HG03378 (cell line): ENCODE data around the gene MPDZ.

Source experiments
- ATAC-seq: cut with Tn5 transposase; IDR thresholded peaks from one replicate; pipeline ENCODE4 v1.9.1; 2021; ENCODE audit warnings: mild to moderate bottlenecking, moderate library complexity; ENCODE audit not compliant: unreplicated experiment

Gene MPDZ

DNA sequence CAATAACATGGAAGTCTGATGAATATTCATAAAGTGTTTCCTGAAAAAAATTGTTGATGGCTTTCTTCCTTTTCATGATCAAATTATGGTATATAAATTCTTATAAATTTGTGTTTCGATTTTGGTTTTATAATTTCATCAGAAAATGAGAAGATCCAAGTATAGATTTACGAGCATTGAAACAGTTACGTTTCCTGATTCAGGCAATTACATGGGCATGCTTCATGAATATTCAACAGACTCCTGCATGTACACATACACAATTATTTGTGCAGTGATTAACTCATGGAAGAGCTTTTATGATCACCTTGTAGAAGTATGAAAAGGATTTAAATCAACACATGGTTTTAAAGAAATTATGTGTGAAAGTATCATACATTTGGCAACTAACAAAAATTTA, 136.7 kb downstream of the MPDZ start:
- no peak for ATAC-seq

GRCh38 chr9:13141629-13142028, 137.9 kb downstream of the MPDZ start:
- no peak for ATAC-seq

DNA sequence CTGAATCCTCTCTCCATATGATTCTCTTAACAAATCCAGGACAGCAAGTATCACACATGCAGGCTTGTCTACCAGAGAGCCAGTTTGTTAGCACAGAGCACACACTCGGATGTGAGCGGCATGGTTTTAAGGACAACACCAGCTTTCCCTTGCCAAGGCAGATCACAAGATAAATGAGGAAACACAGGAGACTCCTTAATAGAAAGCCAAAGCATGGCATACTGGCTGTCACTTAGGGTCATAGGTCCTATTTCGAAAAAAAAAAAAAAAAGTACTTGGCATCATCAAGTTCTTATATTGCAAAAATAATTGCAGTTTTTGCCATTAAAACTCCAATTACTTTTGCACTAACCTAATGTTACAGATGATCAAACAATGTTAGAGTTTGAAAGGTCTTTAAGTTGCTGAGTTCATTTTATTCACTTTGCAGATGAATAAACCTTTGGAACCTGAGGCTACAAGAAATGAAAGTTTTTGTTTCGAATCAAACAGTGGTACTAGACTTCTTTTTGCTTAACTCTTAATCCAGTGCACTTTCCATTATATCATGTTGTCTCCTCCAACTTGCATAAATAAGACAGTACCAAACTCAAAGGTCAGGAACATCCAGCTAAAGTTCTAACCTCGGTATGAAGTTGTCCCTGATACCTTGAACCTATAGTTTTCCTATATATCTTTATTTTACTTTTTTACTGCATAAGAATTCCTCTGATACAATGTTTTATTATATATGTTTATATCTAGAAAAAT, 138.5 kb downstream of the MPDZ start:
- ATAC-seq, result no peak

DNA sequence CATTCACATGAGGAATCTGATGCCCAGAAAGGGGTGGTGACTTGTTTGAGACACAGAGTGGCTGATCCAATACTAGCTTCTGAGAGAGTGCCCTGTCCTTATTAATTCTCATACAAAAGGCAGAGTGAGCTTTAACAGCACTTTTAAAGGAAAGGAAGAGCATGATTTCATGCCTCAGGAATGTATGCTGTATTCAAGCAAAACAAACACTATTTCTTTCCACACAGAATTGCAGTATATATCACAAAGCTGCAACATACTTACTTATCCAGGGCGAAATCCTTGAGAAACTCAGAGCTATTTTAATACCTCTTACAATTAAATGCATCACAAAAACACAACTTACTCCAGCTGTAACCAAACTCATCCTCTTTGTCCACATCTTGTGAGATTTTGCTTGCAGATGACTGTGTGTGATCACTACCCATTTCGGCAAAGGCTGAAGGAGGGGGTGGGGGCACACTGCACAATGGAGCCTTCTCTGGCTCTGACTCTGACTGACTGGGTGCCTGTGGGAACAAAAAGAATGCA, 139.8 kb downstream of the MPDZ start:
- ATAC-seq, result no peak

GRCh38 chr9:13137426-13137825, 142.1 kb downstream of the MPDZ start:
- ATAC-seq, result no peak

- ATAC-seq, result no peak
Measured at GRCh38 chr9:13131991-13132390, 147.5 kb downstream of the MPDZ start.

DNA sequence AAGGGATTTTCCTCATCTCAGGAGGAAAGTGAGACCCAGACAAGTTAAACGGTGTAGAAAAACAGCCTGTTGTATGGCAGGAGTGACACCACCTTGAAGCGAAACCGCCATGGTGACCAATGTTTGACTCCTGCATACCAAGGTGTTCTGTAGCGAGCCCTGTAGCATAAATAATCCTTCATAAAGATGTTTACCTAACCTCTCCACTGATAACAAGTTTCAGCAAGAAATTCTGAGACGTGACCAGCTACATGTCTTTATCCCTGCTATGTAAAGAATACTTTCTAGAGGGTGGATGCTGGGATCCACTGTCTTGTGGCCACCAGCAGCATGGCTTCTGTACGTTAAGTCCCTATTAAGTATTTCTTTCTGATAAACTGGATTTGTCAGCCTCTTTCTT, 148.1 kb downstream of the MPDZ start:
- no peak for ATAC-seq

DNA sequence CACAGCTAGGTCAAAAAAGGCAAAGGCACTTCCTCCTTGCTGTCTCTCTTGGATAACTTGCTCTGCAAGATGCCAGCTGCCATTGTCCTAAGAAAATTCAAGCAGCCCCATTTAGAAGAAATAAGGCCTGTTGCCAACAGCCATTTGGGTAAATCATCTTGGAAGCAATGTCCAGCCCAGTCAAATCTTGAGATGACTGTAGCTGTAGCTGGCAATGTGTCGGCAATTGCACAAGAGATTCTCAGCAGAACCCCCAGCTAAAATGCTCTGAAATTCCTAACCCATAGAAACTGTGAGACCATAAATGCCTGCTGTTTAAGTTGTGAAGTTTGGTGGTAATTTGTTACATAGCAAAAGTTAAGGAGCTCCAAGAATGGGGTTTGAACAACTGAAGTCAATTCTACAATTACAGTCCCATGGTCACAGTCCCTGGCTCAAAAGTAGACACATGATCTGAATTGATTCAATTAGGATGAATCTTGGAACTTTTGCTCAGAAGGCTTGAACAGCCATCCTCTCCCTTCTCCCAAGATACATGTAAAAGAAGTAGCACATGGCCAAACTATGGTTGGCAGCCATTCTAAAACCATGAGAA, 151.1 kb downstream of the MPDZ start:
- no peak for ATAC-seq

DNA sequence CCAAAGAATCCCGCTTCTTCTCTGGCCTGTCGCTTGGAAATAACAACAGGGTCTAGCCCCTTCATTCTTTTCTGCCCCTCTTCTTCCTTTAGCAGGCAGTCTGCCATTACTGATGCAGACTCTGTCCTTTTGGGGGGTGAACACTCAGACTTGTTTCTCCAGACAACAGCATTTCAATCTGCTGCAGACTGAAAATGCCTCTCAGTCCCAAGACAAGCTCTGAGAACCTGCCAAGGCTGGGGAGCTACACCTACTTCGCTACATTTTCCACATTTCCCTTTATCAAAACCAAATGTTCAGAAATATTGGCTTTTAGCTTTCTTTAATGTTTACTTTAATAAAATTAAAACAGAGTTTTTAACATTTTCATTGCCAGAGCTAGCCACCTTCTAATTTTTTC, 152.4 kb downstream of the MPDZ start:
- ATAC-seq, result no peak

- ATAC-seq, result no peak
Measured at GRCh38 chr9:13125261-13125660, 154.2 kb downstream of the MPDZ start.

DNA sequence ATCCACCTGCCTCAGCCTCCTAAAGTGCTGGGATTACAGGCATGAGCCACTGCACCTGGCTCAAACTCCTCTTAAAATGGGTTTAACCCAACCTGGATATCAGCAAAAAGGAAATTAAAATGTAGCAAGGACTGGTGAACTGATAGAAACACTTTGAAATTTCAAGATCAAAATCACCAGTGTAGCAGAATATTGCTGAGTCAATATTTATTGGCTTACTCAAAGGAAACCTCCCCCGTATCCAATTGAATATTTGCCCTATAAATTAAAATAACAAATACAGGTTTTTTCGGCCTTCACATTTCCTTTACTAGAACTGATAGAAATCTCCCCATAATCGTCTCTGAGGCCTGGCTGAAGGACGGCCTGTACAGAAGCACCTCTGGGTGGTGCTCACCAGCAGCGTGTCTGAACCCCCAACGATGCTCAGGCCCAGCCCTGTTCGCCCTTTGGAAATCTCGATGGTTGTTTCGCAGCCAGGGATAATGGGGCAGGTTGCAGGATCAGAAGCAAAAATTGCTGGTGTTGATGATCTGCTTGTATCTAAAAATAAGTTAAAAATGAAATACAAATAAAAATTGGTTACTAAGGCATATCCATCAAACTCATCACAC, 156.6 kb downstream of the MPDZ start:
- no peak for ATAC-seq

DNA sequence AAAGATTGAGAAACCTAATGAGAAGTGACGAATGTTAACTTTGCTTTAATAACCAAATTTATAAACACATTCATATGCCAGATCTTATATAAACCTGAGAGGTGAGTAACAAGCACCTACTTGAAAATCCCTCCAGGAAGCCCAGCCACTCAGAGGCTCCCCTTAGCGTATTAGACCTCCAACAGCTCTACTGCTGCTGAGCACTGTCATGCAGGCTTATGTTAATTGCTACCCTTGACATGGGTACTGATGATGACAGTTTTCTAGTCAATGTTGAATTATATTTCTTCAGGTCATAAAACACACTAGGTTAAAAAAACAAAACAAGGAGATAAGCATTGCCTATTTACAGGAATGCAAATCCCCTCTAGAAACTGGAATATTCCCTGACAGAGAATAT, 161.2 kb downstream of the MPDZ start:
- ATAC-seq, result no peak

GRCh38 chr9:13116292-13116691, 163.2 kb downstream of the MPDZ start:
- no peak for ATAC-seq

DNA sequence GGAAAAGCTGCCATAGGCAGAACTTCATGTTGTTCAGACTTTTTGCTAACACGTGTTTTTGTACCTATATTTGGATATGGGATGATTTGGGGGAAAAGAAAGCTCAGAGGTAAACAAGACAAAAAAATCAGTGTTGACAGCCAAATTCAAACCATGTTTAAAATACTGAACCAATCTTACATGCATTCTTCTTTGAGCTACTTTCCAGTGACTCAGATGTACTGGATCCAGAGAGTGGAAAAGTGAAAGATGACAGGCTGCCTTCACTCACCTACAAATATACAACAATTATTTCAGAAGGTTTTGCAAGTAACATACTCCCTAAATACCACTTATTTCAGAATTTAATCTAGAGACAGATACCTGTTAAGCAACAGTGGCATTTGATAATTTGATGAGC, 165.7 kb downstream of the MPDZ start:
- ATAC-seq, result no peak

DNA sequence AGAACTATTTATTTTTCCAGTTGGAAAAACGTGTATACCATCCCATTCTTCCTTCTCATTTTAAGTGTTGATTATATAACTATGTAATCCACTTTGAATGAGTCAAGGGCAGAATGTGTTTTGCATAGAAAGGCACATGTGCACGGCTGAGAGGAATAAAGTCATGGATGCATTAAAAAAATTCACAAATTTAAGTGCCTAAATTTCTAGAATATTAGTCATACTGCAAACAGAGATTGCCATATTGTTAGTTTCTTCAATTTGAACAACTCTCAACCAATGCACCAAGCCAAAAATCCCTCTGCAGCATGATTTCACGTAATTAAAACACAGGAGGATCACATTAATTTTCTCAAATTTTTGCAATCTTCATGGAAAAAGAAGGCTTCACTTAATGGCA, 166.3 kb downstream of the MPDZ start:
- no peak for ATAC-seq

GRCh38 chr9:13111778-13112177, 167.7 kb downstream of the MPDZ start:
- ATAC-seq, result no peak

DNA sequence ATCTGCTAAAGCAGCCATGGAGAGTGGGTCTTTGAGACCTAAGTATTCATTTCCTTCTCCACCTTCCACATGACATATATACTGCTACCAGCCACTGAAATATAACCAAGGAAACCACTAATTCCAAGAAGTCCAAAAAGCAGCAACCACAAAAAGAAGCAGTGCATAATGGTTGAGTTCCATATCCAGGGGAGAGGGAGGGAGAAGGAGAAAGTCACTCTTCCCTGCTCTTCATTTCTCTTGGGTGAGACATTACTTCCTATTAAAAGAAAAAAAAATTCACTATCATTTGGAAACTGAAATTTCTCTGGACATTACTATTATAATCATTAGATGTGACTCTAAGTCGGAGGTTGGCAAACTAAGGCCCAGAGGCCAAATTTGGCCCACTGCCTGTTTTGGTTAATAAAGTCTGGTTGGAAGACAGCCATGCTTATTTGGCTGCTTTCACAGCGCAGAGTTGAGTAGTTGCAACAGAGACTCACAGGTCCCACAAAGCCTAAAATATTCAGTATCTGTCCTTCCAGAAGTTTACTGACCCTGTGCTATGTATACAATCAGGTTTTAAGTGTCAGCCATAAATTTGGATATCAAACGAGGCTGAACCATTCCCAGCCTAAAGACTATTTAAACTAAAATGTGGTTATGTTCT, 168.6 kb downstream of the MPDZ start:
- ATAC-seq, result no peak

DNA sequence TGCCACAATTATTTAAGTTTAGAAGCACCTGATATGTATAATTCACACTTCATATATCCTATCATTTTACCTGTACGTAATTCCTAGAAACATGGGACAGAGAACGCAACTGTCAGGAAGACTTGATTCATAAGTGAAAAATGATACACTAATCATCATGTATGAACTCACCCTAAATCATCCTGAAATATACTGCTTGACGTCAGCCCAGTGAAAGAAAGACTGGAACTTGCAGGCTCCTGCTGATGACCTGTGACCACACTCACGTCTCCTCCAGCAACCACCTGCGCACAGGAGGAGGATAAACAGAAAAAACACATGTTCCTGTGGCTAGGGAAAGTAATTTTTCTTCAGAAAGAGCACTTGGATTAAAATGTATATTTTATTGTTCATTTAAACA, 169.7 kb downstream of the MPDZ start:
- ATAC-seq, result no peak

DNA sequence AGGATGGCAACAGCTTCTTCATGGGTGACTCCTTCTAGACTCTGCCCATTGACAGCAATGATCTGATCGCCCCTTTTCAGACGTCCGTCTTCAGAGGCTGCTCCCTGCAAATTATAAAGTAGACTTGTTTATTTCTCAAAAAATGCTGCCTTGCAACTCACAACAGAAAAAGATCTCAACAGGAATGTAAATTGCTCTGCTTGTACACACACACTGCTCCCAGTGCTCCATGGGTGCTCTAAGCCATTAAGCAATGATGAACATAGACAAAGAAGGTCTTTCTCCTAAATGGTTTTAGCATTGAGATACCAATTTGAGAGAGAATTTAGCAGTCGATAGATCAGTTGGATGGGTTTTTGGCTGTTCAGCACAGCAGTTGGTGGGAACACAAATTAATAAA, 172.5 kb downstream of the MPDZ start:
- ATAC-seq, result no peak

DNA sequence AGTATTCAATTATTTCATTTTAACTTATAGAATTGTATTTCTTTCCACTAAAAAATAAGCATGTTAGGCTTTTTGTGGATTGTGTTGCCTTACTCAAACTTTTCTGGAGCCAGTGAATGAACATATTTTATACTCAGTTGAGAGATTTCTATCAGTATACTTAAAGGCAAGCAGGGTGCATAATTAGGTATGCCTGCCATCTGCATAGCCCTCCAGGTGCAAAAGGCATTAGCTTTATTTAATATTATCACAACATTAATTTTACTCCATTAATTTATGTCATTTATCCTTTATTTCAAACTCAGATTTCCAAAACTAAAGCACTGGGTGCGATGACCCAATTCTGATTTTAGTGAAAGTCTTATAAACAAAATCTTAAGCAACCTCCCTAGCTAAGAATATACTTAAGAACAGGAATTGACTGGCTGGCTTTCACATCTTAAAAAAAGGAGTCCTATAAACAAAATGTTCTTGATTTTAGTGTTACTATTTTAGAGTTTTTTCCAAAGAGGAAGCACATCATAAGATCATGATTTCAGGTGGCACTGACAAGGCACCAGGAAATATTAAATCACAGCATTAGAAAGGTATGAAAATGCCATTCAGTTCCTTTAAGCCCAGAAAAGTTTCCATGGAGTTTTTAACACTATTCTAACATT, 178.4 kb downstream of the MPDZ start:
- no peak for ATAC-seq

GRCh38 chr9:13095056-13095455, 184.4 kb downstream of the MPDZ start:
- ATAC-seq, result no peak
